ENCODE measurements around the gene ZNF536. TPM values are rescaled to one million over a fixed set of nuclear protein-coding genes. Genes with fewer than 3 reads are reported as not detected.

ZNF536 gene
- total RNA-seq, 4 donors from 2014 or later: 1.3 to 12.4 (median 1.8) TPM

GRCh38 chr19:30584090-30584489 is 211.9 kb downstream of the ZNF536 start:
- no peaks in the 10 kb centered on the region for H3K4me1 ChIP-seq
- TF ChIP-seq CTCF (IDR thresholded peaks at IDR 0.05) (no peak), POLR2A (IDR thresholded peaks at IDR 0.05) (no peak)
- no peaks in the 10 kb centered on the region for H3K36me3 ChIP-seq
- DNase-seq: no peak
- no peaks in the 10 kb centered on the region for H3K9me3 ChIP-seq
- H3K4me3 ChIP-seq: no peak overlapping the region
- no peak overlapping the region for H3K27ac ChIP-seq
- H3K27me3 ChIP-seq: no peaks in the 10 kb centered on the region

- no peaks in the 10 kb centered on the region for H3K9me3 ChIP-seq
- H3K27ac ChIP-seq: no peak overlapping the region
- H3K4me1 ChIP-seq: no peaks in the 10 kb centered on the region
- no peak for DNase-seq
- no peak overlapping the region for H3K4me3 ChIP-seq
- no peaks in the 10 kb centered on the region for H3K36me3 ChIP-seq
- H3K27me3 ChIP-seq: no peaks in the 10 kb centered on the region
- no peak for TF ChIP-seq POLR2A (IDR thresholded peaks at IDR 0.05)
- no peak for TF ChIP-seq CTCF (IDR thresholded peaks at IDR 0.05)
Measured at GRCh38 chr19:30587869-30588268, 215.7 kb downstream of the ZNF536 start.

- Histone ChIP-seq H3K4me3 (no peak overlapping the region), H3K36me3 (no peaks in the 10 kb centered on the region), H3K27ac (no peak overlapping the region), H3K27me3 (no peaks in the 10 kb centered on the region), H3K4me1 (no peaks in the 10 kb centered on the region), H3K9me3 (no peaks in the 10 kb centered on the region)
- no peak for TF ChIP-seq POLR2A (IDR thresholded peaks at IDR 0.05)
- DNase-seq: no peak
Measured at GRCh38 chr19:30590596-30591229, 218.5 kb downstream of the ZNF536 start.

- DNase-seq: no peak
- TF ChIP-seq POLR2A (IDR thresholded peaks at IDR 0.05) (no peak), CTCF (IDR thresholded peaks at IDR 0.05) (no peak)
- H3K4me3 ChIP-seq: no peak overlapping the region
- H3K27ac ChIP-seq: no peak overlapping the region
- no peaks in the 10 kb centered on the region for H3K4me1 ChIP-seq
- H3K9me3 ChIP-seq: no peaks in the 10 kb centered on the region
- H3K36me3 ChIP-seq: no peaks in the 10 kb centered on the region
- no peaks in the 10 kb centered on the region for H3K27me3 ChIP-seq
Measured at GRCh38 chr19:30593356-30593755, 221.2 kb downstream of the ZNF536 start.

- H3K27me3 ChIP-seq: no peaks in the 10 kb centered on the region
- no peaks in the 10 kb centered on the region for H3K36me3 ChIP-seq
Measured at GRCh38 chr19:30593975-30594745, 222.0 kb downstream of the ZNF536 start.

More at GRCh38 chr19:30593975-30594745, 222.0 kb downstream of the ZNF536 start:
- no peaks in the 10 kb centered on the region for H3K9me3 ChIP-seq
- no peak overlapping the region for H3K4me3 ChIP-seq
- no peak overlapping the region for H3K27ac ChIP-seq
- no peak for DNase-seq
- no peak for TF ChIP-seq CTCF (IDR thresholded peaks at IDR 0.05)
- TF ChIP-seq POLR2A (IDR thresholded peaks at IDR 0.05): no peak
- H3K4me1 ChIP-seq: no peaks in the 10 kb centered on the region

Measured in Peyer's patch (tissue), 4 donors.